Right lung (tissue), 5 donors: ENCODE data around the gene EIF4G1. TPM values are rescaled to one million over a fixed set of nuclear protein-coding genes. Genes with fewer than 3 reads are reported as not detected.

Experiments used
- DNase-seq, 2 donors: peaks; one replicate each; pipeline ENCODE4 v3.0.0-alpha.2; 2013
- polyA plus RNA-seq, 5 donors: library from polyadenylated mRNA; unstranded; fragments of 120-200 nt; gene quantifications; one replicate each; pipeline versions ENCODE4 v1.2.1 to v1.2.3, GENCODE V29; 2013; ENCODE audit warnings: inconsistent platforms in 1 of 5, low replicate concordance in 1 of 5; ENCODE audit not compliant: insufficient read length in 5 of 5, insufficient read depth in 1 of 5

Gene EIF4G1
- polyA plus RNA-seq, 5 donors = 141 to 216 (median 161) TPM

GRCh38 chr3:184361532-184361931 lies 47.1 kb downstream of the EIF4G1 start, which contains the start of the genes CLCN2 and POLR2H:
TSS of gene CLCN2 (minus strand) at chr3:184361605. CDS start at chr3:184361479, 126 bp downstream.
TSS of gene POLR2H (plus strand) at chr3:184361710. CDS start at chr3:184363493, 1,783 bp downstream.
- peak; percentile 78 to 80 for DNase-seq

GRCh38 chr3:184361932-184362667 lies 47.7 kb downstream of the EIF4G1 start:
- DNase-seq = no peak

GRCh38 chr3:184362668-184363546 lies 48.5 kb downstream of the EIF4G1 start:
- DNase-seq = peak; percentile 96 to 97

GRCh38 chr3:184366619-184367289 lies 52.3 kb downstream of the EIF4G1 start:
- DNase-seq = no peak

GRCh38 chr3:184368116-184368515 lies 53.7 kb downstream of the EIF4G1 start:
- no peak for DNase-seq

GRCh38 chr3:184368586-184369183 lies 54.3 kb downstream of the EIF4G1 start:
- DNase-seq = no peak

GRCh38 chr3:184371570-184372018 lies 57.2 kb downstream of the EIF4G1 start:
- peak; percentile 76 to 83 for DNase-seq

GRCh38 chr3:184372296-184372821 lies 58.0 kb downstream of the EIF4G1 start:
- DNase-seq = no peak

GRCh38 chr3:184372911-184373310 lies 58.5 kb downstream of the EIF4G1 start:
- DNase-seq = no peak

GRCh38 chr3:184373422-184373821 lies 59.0 kb downstream of the EIF4G1 start:
- no peak for DNase-seq

- DNase-seq = no peak
These were observed 61.5 kb downstream of the EIF4G1 start for GRCh38 chr3:184375747-184376461.

- no peak for DNase-seq
These were observed 63.0 kb downstream of the EIF4G1 start for GRCh38 chr3:184377374-184377773.

GRCh38 chr3:184377882-184378445 lies 63.6 kb downstream of the EIF4G1 start, which contains the start of gene THPO:
TSS of gene THPO (minus strand) at chr3:184378207. CDS start at chr3:184376259, 1,948 bp downstream.
- no peak for DNase-seq

- DNase-seq = no peak
These were observed 64.4 kb downstream of the EIF4G1 start for GRCh38 chr3:184378651-184379357.

- peak in 1 of 2 donors; percentile 25 for DNase-seq
These were observed 65.2 kb downstream of the EIF4G1 start, which contains the start of gene CHRD for GRCh38 chr3:184379358-184380184. TSS of gene CHRD (plus strand) at chr3:184380054. CDS start at chr3:184380319, 265 bp downstream.

GRCh38 chr3:184380185-184380626 lies 65.8 kb downstream of the EIF4G1 start:
- peak in 1 of 2 donors; percentile 66 for DNase-seq

GRCh38 chr3:184380627-184381260 lies 66.3 kb downstream of the EIF4G1 start:
- DNase-seq = no peak
